HG03457 (cell line): ENCODE measurements around the gene BACH2.
A peak's percentile ranks its signal among the peaks of the same experiment; 100 is the strongest.
"Not testable (repeated sequence)": the region's sequence is repeated elsewhere in the genome, so short reads cannot be mapped to it uniquely, and the experiment has no call there.

Experiments used
- ATAC-seq: cut with Tn5 transposase; IDR thresholded peaks from one replicate; pipeline ENCODE4 v1.9.1; 2021; ENCODE audit warnings: moderate number of reproducible peaks; ENCODE audit not compliant: unreplicated experiment

BACH2 gene

DNA sequence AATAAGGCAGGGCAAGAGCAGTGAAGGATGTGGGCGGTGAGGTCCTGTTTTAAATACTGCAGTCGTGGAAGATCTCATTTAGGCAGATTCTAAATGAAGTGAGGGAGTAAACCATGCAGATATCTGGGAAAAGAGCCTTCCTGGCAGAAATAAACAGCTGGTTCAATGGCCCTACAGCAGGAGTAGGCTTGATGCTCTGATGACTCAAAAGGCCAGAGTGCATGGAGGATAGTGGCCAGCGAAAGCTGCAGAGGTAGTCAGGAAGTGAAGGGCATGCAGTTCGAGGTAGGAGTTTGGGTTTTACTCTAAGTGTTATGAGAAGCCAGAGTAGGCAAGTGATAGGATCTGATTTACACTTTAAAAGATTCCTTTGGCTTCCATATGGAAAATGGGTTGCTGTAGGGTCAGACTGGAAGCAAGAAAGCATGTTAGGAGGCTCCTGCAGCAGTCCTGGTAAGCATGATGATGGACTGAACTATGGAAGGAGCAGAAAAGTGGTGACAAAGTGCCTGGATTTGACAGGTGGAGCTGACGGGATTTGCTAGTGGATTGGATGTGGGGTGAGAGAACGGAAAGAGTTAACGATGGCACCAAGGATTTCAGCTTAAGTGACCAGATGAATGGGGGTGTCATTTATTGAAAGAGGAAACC is 252.3 kb downstream of the BACH2 start:
- no peak for ATAC-seq

DNA sequence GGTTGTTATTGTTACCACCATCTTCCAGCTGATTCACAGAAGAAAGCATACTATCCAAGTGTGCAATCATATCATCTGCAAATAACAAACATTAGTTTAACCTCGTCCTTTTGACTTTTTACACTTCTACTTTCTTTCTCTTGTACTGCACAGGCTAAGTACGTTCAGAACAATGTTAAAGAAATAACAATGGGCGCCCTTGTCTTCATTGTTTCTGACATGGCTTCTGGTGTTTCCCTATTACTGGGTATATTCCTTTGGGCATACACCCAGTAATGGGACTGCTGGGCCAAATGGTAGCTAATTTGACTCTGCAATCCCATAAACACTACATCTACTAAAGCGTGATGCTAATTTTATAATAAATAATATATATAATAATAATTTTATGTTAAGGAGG is 255.7 kb downstream of the BACH2 start:
- no peak for ATAC-seq

GRCh38 chr6:90039911-90040310 is 256.7 kb downstream of the BACH2 start:
- no peak for ATAC-seq

DNA sequence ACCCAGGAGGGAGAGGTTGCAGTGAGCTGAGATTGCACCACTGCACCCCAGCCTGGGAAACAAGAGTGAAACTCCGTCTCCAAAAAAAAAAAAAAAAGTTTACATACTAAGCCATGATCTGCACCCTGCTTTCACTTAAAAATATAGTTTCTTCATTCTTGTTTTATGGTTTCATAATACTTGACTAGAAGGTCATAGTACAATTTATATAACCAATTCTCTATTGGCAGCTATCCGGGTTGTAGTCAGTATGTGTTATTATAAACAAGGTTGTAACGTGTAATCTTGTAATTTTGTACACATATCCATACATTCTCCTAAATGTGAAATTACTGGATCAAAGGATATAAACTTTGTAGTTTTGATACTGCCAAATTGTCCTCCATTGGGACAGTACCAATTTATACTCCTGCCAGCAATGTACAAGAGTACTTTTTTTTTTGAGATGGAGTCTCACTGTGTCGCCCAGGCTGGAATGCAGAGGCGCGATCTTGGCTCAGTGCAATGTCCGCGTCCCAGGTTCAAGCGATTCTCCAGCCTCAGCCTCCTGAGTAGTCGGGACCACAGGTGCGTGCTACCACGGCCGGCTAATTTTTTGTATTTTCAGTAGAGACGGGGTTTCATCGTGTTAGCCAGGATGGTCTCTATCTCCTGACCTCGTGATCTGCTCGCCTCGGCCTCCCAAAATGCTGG is 257.5 kb downstream of the BACH2 start:
- ATAC-seq = no peak

GRCh38 chr6:90036963-90037362 is 259.7 kb downstream of the BACH2 start:
- no peak for ATAC-seq

GRCh38 chr6:90035047-90035723 is 261.5 kb downstream of the BACH2 start:
- ATAC-seq = no peak

DNA sequence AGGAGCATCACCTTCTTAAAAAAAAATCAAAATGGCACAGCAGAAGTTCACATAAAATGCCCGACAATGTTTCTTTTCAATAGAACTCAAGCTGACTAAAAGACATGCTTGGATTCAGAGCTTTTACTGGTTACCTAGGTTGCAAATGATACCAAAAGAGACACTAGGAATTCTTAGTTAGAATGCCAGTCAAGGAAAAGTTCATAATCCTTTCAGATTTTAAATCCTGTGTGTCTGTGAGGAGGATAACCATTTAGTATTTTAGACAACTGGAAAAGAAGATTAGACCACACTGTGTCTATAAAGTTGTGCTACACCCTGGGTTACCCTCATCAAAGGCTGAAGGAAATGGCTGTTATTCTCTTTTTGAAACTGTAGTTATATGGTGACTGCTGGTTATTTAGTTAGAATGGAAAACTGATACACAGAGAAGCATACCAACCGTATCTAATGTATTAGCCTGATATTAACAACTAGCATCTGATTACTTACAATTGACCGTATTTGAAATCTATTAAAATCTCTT is 262.8 kb downstream of the BACH2 start:
- no peak for ATAC-seq

DNA sequence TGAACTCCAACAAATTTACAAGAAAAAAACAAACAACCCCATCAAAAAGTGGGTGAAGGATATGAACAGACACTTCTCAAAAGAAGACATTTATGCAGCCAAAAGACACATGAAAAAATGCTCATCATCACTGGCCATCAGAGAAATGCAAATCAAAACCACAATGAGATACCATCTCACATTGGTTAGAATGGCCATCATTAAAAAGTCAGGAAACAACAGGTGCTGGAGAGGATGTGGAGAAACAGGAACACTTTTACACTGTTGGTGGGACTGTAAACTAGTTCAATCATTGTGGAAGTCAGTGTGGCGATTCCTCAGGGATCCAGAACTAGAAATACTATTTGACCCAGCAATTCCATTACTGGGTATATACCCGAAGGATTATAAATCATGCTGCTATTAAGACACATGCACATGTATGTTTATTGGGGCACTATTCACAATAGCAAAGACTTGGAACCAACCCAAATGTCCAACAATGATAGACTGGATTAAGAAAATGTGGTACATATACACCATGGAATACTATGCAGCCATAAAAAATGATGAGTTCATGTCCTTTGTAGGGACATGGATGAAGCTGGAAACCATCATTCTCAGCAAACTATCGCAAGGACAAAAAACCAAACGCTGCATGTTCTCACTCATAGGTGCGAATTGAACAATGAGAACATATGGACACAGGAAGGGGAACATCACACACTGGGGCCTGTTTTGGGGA is 264.0 kb downstream of the BACH2 start:
- ATAC-seq = not testable (repeated sequence)

DNA sequence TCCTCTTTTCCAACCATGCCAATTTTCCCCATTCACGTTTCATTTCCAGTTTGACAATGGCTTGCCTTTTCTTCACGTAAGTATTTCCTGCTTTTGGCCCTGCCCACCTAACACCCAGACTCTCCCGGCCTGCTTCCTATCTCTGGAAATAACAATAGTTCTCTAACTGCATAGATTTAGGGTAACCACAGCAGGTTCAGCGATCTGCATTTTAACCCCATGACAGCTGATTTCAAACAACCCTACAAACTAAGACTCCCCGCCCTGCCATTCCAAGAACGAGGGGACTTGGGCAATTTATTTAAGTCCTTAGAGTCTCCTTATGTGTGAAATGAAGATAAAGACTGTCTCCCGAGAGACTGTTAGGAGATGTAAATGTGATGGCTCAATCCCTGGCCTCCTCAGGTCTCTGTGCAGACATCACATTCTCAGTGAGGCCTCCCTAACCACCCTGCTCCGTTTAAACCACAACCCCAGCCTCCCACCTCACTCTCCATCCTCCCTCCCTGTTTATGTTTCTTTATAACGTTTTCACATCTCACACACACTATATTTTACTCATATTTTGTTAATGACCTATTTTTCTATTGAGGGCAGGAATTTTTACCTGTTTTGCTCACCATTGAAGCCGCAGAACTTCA is 267.5 kb downstream of the BACH2 start:
- ATAC-seq = no peak

GRCh38 chr6:90028066-90028778 is 268.4 kb downstream of the BACH2 start:
- ATAC-seq = no peak

DNA sequence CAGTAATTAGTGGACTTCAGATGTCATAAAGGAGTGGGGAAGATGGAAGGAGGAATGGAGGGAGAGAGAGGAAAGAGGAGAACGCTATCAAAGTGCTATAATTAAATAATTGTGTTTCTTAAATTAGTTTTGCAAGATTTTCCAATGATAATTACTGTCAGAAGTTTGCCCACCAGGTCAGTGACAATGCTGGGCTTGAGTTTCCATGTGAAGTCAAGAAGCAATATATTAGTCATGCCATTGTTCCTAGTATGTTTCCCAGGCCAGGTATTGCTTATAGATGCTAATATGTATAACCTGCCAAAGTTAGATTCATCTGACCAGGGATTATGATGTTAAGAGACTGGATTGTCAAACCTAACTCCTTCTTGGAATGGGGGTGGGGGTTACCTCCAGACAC is 270.4 kb downstream of the BACH2 start:
- ATAC-seq = no peak

DNA sequence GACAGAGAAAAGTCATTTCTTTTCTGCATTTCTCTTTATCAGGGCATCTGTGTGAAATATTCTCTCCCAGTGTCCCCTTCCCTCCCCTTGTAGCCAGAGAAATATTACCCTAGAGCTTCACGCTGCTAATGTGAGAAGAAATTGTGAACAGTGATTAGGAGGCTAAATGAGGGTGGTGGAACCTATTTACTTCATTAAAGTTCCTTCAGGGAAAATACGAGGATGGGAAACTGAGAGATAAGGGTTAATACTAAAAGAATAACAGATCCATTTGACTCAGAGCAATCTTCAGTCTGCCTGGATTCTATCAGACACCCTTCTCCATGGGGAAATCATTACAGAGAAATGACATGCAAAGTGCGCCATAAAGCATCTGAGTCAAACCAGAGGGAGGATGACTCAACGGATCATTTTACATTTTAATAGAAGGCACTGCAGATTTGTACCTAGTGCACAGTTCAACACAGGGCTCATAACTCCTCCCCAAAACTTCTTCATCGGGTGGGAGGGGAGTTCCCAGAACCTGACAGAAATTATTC is 271.1 kb downstream of the BACH2 start:
- ATAC-seq = no peak

GRCh38 chr6:90024633-90025032 is 272.0 kb downstream of the BACH2 start:
- no peak for ATAC-seq

DNA sequence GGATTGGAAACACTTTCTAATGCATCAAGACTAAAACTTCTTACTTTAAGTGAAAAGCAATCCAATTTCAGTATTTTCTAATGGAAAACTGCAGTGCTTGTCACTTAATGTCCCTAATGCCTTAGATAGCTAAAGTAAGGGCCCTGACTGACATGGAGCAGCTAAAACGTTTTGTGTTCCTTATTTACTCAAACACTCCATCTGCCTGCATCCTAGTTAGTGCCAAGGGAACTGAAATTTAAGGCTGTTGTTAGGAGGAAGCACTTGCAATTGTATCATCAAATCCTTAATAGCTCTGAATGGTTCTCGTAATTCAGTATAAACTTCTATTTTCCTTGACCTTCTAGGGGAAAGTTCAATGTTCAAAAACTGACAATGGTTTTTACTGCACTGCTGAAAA is 274.9 kb downstream of the BACH2 start:
- ATAC-seq = no peak

DNA sequence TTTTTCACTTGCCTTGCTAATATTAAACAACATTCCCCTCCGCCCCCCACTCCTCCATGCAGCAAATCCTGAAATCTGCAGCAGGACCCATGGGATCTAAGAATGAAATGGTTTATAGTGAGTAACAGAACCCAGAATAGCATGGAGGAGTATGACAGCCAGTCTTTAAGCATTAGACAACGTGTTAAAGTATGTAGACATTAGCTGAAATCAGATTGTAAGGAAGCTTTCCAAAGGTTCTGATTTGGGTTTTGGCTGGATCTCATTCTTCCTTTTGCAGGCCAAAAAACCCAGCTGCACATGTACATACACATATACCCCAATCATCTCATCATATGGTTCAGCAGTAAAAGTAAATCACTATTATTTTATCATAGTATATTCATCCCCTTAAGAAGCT is 275.9 kb downstream of the BACH2 start:
- no peak for ATAC-seq

- no peak for ATAC-seq
Measured at GRCh38 chr6:90019216-90019615, 277.4 kb downstream of the BACH2 start.

DNA sequence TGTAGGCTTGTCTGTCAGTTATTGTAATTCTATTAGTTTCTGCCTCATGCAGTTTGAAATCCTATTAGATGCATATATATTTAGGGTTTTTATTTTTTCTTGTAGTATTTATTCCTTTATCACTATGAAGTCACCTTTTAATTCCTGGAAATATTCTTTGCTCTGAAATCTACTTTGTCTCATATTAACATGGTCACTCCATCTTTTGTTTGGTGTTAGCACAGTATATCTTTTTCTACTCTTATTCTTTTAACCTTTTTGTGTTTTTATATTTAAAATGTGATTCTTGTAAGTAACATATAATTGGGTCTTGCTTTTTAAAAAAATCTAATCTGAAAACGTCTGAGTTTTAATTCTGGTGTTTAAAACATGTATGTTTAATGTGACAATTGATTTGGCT is 280.8 kb downstream of the BACH2 start:
- no peak for ATAC-seq

GRCh38 chr6:90008908-90009501 is 287.6 kb downstream of the BACH2 start:
- ATAC-seq = peak; percentile 24

GRCh38 chr6:90008189-90008907 is 288.3 kb downstream of the BACH2 start:
- peak; percentile 73 for ATAC-seq
